K562 (cell line): ENCODE results near the gene KIT. TPM values are rescaled to one million over a fixed set of nuclear protein-coding genes. Genes with fewer than 3 reads are reported as not detected.

ENCODE experiments used
- ATAC-seq: fragments of 200-7000 bp; cut with Tn5 transposase; 3 replicates; pipeline ENCODE4 v1.9.1; 2020; ENCODE audit warnings: moderate library complexity
- BruUV-seq: library from RNA; stranded (reverse); fragments of 400-500 nt; replicated peaks from 2 replicates; lab custom pipeline; 2021; lab: Mats Ljungman, UMichigan
- CTCF ChIA-PET: fragments of 300-600 bp; formaldehyde crosslinking; extraction: SDS; loops from one replicate; lab custom pipeline; 2021; ENCODE audit warnings: low intra/inter-chr PET ratio; lab: Yijun Ruan, JAX
- POLR2A ChIA-PET: fragments of 300-600, 350-650 bp; sonication (Branson Sonifier 250); formaldehyde crosslinking; extraction: SDS; loops from one replicate; lab custom pipeline; 2021; ENCODE audit warnings: antibody characterized with exemption, inconsistent platforms; lab: Yijun Ruan, JAX
- DNase-seq, 4 experiments: peaks; one replicate each; pipeline versions ENCODE4 v3.0.0 to v3.0.0-alpha.2; 2011 to 2018; ENCODE audit warnings: low spot score in 3 of 4, mixed read lengths in 3 of 4; ENCODE audit errors: extremely low read depth in 1 of 4
- FAIRE-seq: peaks from 2 replicates; lab custom pipeline; 2011; peaks lifted over from hg19 to GRCh38; lab: Jason Lieb, UNC
- H2AFZ ChIP-seq: 2 replicates; pipeline ENCODE4 v1.6.0; 2011; ENCODE audit warnings: low read depth, low read length, control low read depth, inconsistent platforms
- H3K27ac ChIP-seq: fragments of 200-600 bp; 3 replicates; pipeline ENCODE4 v1.8.0; 2011; ENCODE audit warnings: low read depth, mild to moderate bottlenecking, control low read depth, inconsistent platforms, low read length, moderate library complexity, mixed read lengths; ENCODE audit errors: extremely low read depth
- H3K27me3 ChIP-seq, 2 experiments: fragments of 300-600 bp in 1 of 2; 2 replicates in 1 of 2; 3 replicates in 1 of 2; pipeline versions ENCODE4 v1.6.0 to v1.8.0; 2011; ENCODE audit warnings: inconsistent platforms in 2 of 2, low read length in 2 of 2, mild to moderate bottlenecking in 1 of 2, mixed read lengths in 1 of 2, moderate library complexity in 1 of 2; ENCODE audit not compliant: control insufficient read depth in 2 of 2, insufficient read depth in 2 of 2
- H3K36me3 ChIP-seq: fragments of 300-600 bp; 3 replicates; pipeline ENCODE4 v1.8.0; 2011; ENCODE audit warnings: mild to moderate bottlenecking, low read length, inconsistent platforms; ENCODE audit not compliant: control insufficient read depth, insufficient read depth
- H3K4me1 ChIP-seq, 2 experiments: fragments of 200-600 bp in 1 of 2; replicated peaks in 1 of 2; 2 replicates in 1 of 2; 3 replicates in 1 of 2; pipeline versions ENCODE4 v1.5.1 to v1.8.0; 2011; ENCODE audit warnings: inconsistent platforms in 2 of 2, low read length in 2 of 2, mild to moderate bottlenecking in 1 of 2, mixed read lengths in 1 of 2, moderate library complexity in 1 of 2; ENCODE audit not compliant: control insufficient read depth in 2 of 2, insufficient read depth in 2 of 2
- H3K4me2 ChIP-seq: 2 replicates; pipeline ENCODE4 v1.6.1; 2011; ENCODE audit warnings: low read length, control low read depth, inconsistent platforms, mixed read lengths; ENCODE audit not compliant: insufficient read depth
- H3K4me3 ChIP-seq: fragments of 200-600 bp; sonication (generic), shearing (Covaris generic); 2 replicates; pipeline ENCODE4 v1.5.1; 2016; ENCODE audit warnings: control low read depth, inconsistent platforms
- H3K79me2 ChIP-seq: fragments of 200-600 bp; 3 replicates; pipeline ENCODE4 v1.8.0; 2011; ENCODE audit warnings: low read length, inconsistent platforms; ENCODE audit not compliant: control insufficient read depth, insufficient read depth
- H3K9ac ChIP-seq, 2 experiments: 2 replicates each; pipeline versions ENCODE4 v1.6.0 to v1.6.1; 2011; ENCODE audit warnings: low read depth in 2 of 2, low read length in 2 of 2, control low read depth in 1 of 2, inconsistent platforms in 1 of 2, mild to moderate bottlenecking in 1 of 2, mixed read lengths in 1 of 2; ENCODE audit not compliant: insufficient read depth in 1 of 2
- H3K9me1 ChIP-seq: one replicate; pipeline ENCODE4 v1.6.0; 2011; ENCODE audit warnings: inconsistent platforms, mild to moderate bottlenecking, low read length, moderate library complexity; ENCODE audit not compliant: control insufficient read depth, insufficient read depth
- H3K9me3 ChIP-seq: replicated peaks from 2 replicates; pipeline ENCODE4 v1.5.1; 2011; ENCODE audit warnings: low read depth, low read length, inconsistent platforms; ENCODE audit not compliant: control insufficient read depth, insufficient read depth
- H4K20me1 ChIP-seq: replicated peaks from 2 replicates; pipeline ENCODE4 v1.6.1; 2011; ENCODE audit warnings: low read length, inconsistent platforms, mixed read lengths; ENCODE audit not compliant: control insufficient read depth, insufficient read depth
- BRD9 ChIP-seq: fragments of 450-650 bp; IDR thresholded peaks from 2 replicates; pipeline ENCODE4 v1.6.1; 2018; ENCODE audit warnings: low read depth; ENCODE audit not compliant: partially characterized antibody
- CAMTA2 ChIP-seq: fragments of 250-450 bp; sonication (Bioruptor Pico); conservative IDR thresholded peaks from 2 replicates; pipeline ENCODE4 v1.5.1; 2022
- CC2D1A ChIP-seq: fragments of 450-650 bp; IDR thresholded peaks from 2 replicates; pipeline ENCODE4 v1.6.1; 2017; ENCODE audit warnings: mild to moderate bottlenecking
- CSDE1 ChIP-seq, 2 experiments: fragments of 450-650 bp; IDR thresholded peaks; 2 replicates each; pipeline ENCODE4 v1.6.1; 2016; ENCODE audit warnings: mild to moderate bottlenecking in 1 of 2
- HNRNPH1 ChIP-seq: fragments of 200-400 bp; formaldehyde crosslinking; optimal IDR thresholded peaks from 2 replicates; pipeline ENCODE3; 2017; ENCODE audit warnings: low read depth, mild to moderate bottlenecking, low read length, moderate library complexity
- HOXB6 ChIP-seq: fragments of 250-450 bp; sonication (Bioruptor Pico); IDR thresholded peaks from 2 replicates; pipeline ENCODE4 v1.5.1; 2022; ENCODE audit warnings: mild to moderate bottlenecking, borderline replicate concordance
- PCBP2 ChIP-seq: fragments of 200-400 bp; formaldehyde crosslinking; IDR thresholded peaks from 2 replicates; pipeline ENCODE4 v1.6.1; 2018; ENCODE audit warnings: low read length, low read depth, mild to moderate bottlenecking, moderate library complexity; ENCODE audit not compliant: poor library complexity, severe bottlenecking
- POLR3A ChIP-seq: IDR thresholded peaks from 2 replicates; pipeline ENCODE4 v1.6.1; 2011; ENCODE audit warnings: borderline replicate concordance, mild to moderate bottlenecking, moderate library complexity; ENCODE audit not compliant: insufficient read length, insufficient read depth; ENCODE audit errors: extremely low read depth
- RBM25 ChIP-seq: fragments of 200-400 bp; formaldehyde crosslinking; IDR thresholded peaks from 2 replicates; pipeline ENCODE4 v1.6.1; 2018; ENCODE audit warnings: low read length, low read depth, moderate library complexity; ENCODE audit not compliant: severe bottlenecking
- SMAD1 ChIP-seq: fragments of 150-350 bp; IDR thresholded peaks from 2 replicates; pipeline ENCODE4 v1.6.1; 2014; ENCODE audit warnings: low read length, low read depth; ENCODE audit not compliant: partially characterized antibody
- WGBS: fragments of 100-300 bp; shearing (Covaris generic); methylation state at CpG from one replicate; pipeline ENCODE4 v1.1.6; 2016; ENCODE audit warnings: low coverage, mixed read lengths; ENCODE audit not compliant: insufficient coverage; ENCODE audit errors: missing lambda C conversion rate; 5-methylcytosine and 5-hydroxymethylcytosine counted together
- in situ Hi-C: fragments of 300-500 bp; cut with MboI; formaldehyde crosslinking; loops from 4 replicates; pipeline ENCODE4 v1.15.0; 2018; ENCODE audit warnings: inconsistent platforms, mixed read lengths
- intact Hi-C: fragments of 100-400 bp; cut with micrococcal nuclease; formaldehyde crosslinking; loops from 2 replicates; pipeline ENCODE4 v1.14.2; 2022
- polyA plus RNA-seq, 8 experiments: library from polyadenylated mRNA; depleted of rRNA in 4 of 8; stranded (reverse) in 5 of 8; unstranded in 3 of 8; fragments of >200 nt; fragmentation: Nextera tagmentation in 2 of 8; fragmentation: Illumina TruSeq in 1 of 8; extraction: Ambion mirVana in 2 of 8; extraction: Trizol in 1 of 8; gene quantifications; 2 replicates each; pipeline versions ENCODE4 v1.2.1 to v1.2.3, GENCODE V29; 2011 to 2014; ENCODE audit warnings: inconsistent platforms in 1 of 8, missing spikeins in 1 of 8
- total RNA-seq, 7 experiments: library from RNA; depleted of rRNA in 6 of 7; stranded (reverse); fragments of >200 nt in 6 of 7; fragmentation: Illumina TruSeq in 2 of 7; extraction: Trizol in 2 of 7; gene quantifications; 2 replicates each; pipeline versions ENCODE4 v1.2.1 to v1.2.3, GENCODE V29; 2011 to 2021; ENCODE audit warnings: low replicate concordance in 1 of 7
- TF ChIP-seq, protein P1 (sequence below): fragments of 250-450 bp; sonication (Bioruptor Pico); IDR thresholded peaks from 2 replicates; pipeline ENCODE4 v1.8.0; 2021; ENCODE audit warnings: mild to moderate bottlenecking, moderate library complexity
- TF ChIP-seq, protein P2 (sequence below): fragments of 200-800 bp; sonication (Bioruptor generic); IDR thresholded peaks from 2 replicates; pipeline ENCODE4 v1.6.1; 2017; ENCODE audit warnings: missing genetic modification characterization, missing compliant biosample characterization
- TF ChIP-seq, protein P3 (sequence below): fragments of 450-650 bp; IDR thresholded peaks from 2 replicates; pipeline ENCODE4 v1.7.1; 2018; ENCODE audit warnings: mild to moderate bottlenecking, low read depth; ENCODE audit not compliant: partially characterized antibody
- TF ChIP-seq, protein P4 (sequence below): fragments of 250-450 bp; sonication (Bioruptor Pico); IDR thresholded peaks from 2 replicates; pipeline ENCODE4 v1.9.0; 2021; ENCODE audit warnings: mild to moderate bottlenecking, inconsistent platforms

The KIT gene
- total and polyA plus RNA-seq, 9 of the 15 experiments (the other 6 are each of a cell fraction or from before 2014, with no cell fraction given) = 0.27 to 5.6 (median 0.57) TPM

DNA sequence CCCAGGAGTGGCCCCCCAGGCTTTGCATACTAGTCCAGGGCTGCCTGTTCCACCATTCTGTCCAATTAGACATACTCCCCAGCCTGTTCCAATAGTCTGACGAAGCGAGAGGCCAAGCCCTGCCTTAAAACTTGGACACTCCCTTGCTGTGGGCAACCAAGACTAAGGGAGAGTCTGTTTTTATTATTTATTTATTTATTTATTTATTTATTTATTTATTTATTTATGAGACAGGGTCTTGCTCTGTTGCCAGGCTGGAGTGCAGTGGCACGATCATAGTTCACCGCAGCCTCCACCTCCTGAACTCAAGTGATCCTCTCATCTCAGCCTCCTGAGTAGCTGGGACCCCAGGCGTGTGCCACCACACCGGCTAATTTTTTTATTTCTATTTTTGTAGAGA is 6.6 kb downstream of the KIT start:
- TF ChIP-seq, protein P1, sequence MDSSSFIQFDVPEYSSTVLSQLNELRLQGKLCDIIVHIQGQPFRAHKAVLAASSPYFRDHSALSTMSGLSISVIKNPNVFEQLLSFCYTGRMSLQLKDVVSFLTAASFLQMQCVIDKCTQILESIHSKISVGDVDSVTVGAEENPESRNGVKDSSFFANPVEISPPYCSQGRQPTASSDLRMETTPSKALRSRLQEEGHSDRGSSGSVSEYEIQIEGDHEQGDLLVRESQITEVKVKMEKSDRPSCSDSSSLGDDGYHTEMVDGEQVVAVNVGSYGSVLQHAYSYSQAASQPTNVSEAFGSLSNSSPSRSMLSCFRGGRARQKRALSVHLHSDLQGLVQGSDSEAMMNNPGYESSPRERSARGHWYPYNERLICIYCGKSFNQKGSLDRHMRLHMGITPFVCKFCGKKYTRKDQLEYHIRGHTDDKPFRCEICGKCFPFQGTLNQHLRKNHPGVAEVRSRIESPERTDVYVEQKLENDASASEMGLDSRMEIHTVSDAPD (CRISPR knock-in tag) = no peak
- TF ChIP-seq RBM25 = no peak
- no peak for TF ChIP-seq SMAD1
- TF ChIP-seq BRD9 = no peak
- no peak for TF ChIP-seq HOXB6 (CRISPR knock-in tag)
- TF ChIP-seq POLR3A = no peak
- TF ChIP-seq HNRNPH1 = no peak
- TF ChIP-seq CC2D1A = no peak
- TF ChIP-seq PCBP2 = no peak
- TF ChIP-seq, protein P2, sequence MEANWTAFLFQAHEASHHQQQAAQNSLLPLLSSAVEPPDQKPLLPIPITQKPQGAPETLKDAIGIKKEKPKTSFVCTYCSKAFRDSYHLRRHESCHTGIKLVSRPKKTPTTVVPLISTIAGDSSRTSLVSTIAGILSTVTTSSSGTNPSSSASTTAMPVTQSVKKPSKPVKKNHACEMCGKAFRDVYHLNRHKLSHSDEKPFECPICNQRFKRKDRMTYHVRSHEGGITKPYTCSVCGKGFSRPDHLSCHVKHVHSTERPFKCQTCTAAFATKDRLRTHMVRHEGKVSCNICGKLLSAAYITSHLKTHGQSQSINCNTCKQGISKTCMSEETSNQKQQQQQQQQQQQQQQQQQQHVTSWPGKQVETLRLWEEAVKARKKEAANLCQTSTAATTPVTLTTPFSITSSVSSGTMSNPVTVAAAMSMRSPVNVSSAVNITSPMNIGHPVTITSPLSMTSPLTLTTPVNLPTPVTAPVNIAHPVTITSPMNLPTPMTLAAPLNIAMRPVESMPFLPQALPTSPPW (CRISPR knock-in tag) = no peak
- no peak for TF ChIP-seq CAMTA2 (CRISPR knock-in tag)
- TF ChIP-seq CSDE1 (IDR thresholded peaks at IDR 0.05) = no peak
- TF ChIP-seq, protein P3, sequence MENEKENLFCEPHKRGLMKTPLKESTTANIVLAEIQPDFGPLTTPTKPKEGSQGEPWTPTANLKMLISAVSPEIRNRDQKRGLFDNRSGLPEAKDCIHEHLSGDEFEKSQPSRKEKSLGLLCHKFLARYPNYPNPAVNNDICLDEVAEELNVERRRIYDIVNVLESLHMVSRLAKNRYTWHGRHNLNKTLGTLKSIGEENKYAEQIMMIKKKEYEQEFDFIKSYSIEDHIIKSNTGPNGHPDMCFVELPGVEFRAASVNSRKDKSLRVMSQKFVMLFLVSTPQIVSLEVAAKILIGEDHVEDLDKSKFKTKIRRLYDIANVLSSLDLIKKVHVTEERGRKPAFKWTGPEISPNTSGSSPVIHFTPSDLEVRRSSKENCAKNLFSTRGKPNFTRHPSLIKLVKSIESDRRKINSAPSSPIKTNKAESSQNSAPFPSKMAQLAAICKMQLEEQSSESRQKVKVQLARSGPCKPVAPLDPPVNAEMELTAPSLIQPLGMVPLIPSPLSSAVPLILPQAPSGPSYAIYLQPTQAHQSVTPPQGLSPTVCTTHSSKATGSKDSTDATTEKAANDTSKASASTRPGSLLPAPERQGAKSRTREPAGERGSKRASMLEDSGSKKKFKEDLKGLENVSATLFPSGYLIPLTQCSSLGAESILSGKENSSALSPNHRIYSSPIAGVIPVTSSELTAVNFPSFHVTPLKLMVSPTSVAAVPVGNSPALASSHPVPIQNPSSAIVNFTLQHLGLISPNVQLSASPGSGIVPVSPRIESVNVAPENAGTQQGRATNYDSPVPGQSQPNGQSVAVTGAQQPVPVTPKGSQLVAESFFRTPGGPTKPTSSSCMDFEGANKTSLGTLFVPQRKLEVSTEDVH = no peak
- TF ChIP-seq, protein P4, sequence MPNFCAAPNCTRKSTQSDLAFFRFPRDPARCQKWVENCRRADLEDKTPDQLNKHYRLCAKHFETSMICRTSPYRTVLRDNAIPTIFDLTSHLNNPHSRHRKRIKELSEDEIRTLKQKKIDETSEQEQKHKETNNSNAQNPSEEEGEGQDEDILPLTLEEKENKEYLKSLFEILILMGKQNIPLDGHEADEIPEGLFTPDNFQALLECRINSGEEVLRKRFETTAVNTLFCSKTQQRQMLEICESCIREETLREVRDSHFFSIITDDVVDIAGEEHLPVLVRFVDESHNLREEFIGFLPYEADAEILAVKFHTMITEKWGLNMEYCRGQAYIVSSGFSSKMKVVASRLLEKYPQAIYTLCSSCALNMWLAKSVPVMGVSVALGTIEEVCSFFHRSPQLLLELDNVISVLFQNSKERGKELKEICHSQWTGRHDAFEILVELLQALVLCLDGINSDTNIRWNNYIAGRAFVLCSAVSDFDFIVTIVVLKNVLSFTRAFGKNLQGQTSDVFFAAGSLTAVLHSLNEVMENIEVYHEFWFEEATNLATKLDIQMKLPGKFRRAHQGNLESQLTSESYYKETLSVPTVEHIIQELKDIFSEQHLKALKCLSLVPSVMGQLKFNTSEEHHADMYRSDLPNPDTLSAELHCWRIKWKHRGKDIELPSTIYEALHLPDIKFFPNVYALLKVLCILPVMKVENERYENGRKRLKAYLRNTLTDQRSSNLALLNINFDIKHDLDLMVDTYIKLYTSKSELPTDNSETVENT (CRISPR knock-in tag) = no peak
- no TSS peak for BruUV-seq
- no peak overlapping the region for H3K4me3 ChIP-seq
- DNase-seq (no peak), FAIRE-seq (no peak), ATAC-seq (no peak)
- no peaks in the 10 kb centered on the region for H3K79me2 ChIP-seq
- no peak overlapping the region for H3K9ac ChIP-seq
- H3K27me3 ChIP-seq = peaks cover 0 to 8% of the 10 kb centered on the region in 2 experiments; a peak in 1 of 5 replicates
- H3K27ac ChIP-seq = no peak overlapping the region
- no peaks in the 10 kb centered on the region for H3K36me3 ChIP-seq
- no peaks in the 10 kb centered on the region for H3K9me1 ChIP-seq
- in situ Hi-C loops = no loop called here
- ChIA-PET POLR2A (interaction anchor here (0.6 to 1.0 kb wide), 3 partner anchors 56 to 408 kb away, joined by 3 read pairs; no protein-coding TSS in a partner anchor), CTCF (no interaction called here)
- no peak overlapping the region for H3K4me2 ChIP-seq
- intact Hi-C loops = no loop called here
- WGBS = 61% methylated on average over 6 of the region's 6 CpGs
- no peak overlapping the region for H2AFZ ChIP-seq
- H4K20me1 ChIP-seq = no peaks in the 10 kb centered on the region
- H3K9me3 ChIP-seq = no peaks in the 10 kb centered on the region
- H3K4me1 ChIP-seq = peaks cover 5 to 11% of the 10 kb centered on the region in 2 experiments; a peak in 3 of 5 replicates
